Activated naive CD8-positive, alpha-beta T cell treated with anti-CD3 and anti-CD28 coated beads, Interleukin-2, amount 50 U/mL, for 24 hours (primary cell): ENCODE data around the gene VEGFA.

Source experiments
- ATAC-seq: fragments of 150-1000 bp; cut with Tn5 transposase; one replicate; pipeline ENCODE4 v1.10.0; 2021
- DNase-seq: peaks from one replicate; pipeline ENCODE4 v3.0.0; 2021
- H3K27ac Mint-ChIP-seq: one replicate; pipeline ENCODE4 v1.8.0; 2021; ENCODE audit warnings: mild to moderate bottlenecking, mixed read lengths
- H3K27me3 Mint-ChIP-seq: one replicate; pipeline ENCODE4 v1.8.0; 2021; ENCODE audit warnings: mixed read lengths
- H3K36me3 Mint-ChIP-seq: one replicate; pipeline ENCODE4 v1.8.0; 2021; ENCODE audit warnings: low read depth, mixed read lengths
- H3K4me1 Mint-ChIP-seq: one replicate; pipeline ENCODE4 v1.8.0; 2021; ENCODE audit warnings: mixed read lengths
- H3K4me3 Mint-ChIP-seq: one replicate; pipeline ENCODE4 v1.8.0; 2021; ENCODE audit warnings: mild to moderate bottlenecking, moderate library complexity, mixed read lengths
- H3K9me3 Mint-ChIP-seq: one replicate; pipeline ENCODE4 v1.8.0; 2021; ENCODE audit warnings: mixed read lengths

The VEGFA gene

GRCh38 chr6:43760210-43761168 lies 9.5 kb upstream of the VEGFA start:
- no peak overlapping the region for H3K27ac Mint-ChIP-seq

GRCh38 chr6:43761666-43762409 lies 8.2 kb upstream of the VEGFA start:
- Mint-ChIP-seq H3K36me3 (no peaks in the 10 kb centered on the region), H3K27ac (no peak overlapping the region), H3K4me1 (peaks cover 14% of the 10 kb centered on the region), H3K27me3 (peaks cover 2% of the 10 kb centered on the region), H3K9me3 (no peaks in the 10 kb centered on the region), H3K4me3 (no peak overlapping the region)
- DNase-seq (no peak), ATAC-seq (no peak)

More at GRCh38 chr6:43760210-43761168, 9.5 kb upstream of the VEGFA start:
- no peak for ATAC-seq
- Mint-ChIP-seq H3K27me3 (peaks cover 2% of the 10 kb centered on the region), H3K4me1 (peaks cover 14% of the 10 kb centered on the region), H3K9me3 (no peaks in the 10 kb centered on the region), H3K4me3 (no peak overlapping the region), H3K36me3 (no peaks in the 10 kb centered on the region)
- no peak for DNase-seq

- Mint-ChIP-seq H3K9me3 (no peaks in the 10 kb centered on the region), H3K4me3 (no peak overlapping the region), H3K27me3 (peaks cover 2% of the 10 kb centered on the region), H3K36me3 (no peaks in the 10 kb centered on the region), H3K27ac (no peak overlapping the region), H3K4me1 (peaks cover 14% of the 10 kb centered on the region)
- DNase-seq = no peak
- no peak for ATAC-seq
Measured at GRCh38 chr6:43762410-43762768, 7.6 kb upstream of the VEGFA start.

- H3K36me3 Mint-ChIP-seq = no peaks in the 10 kb centered on the region
- H3K9me3 Mint-ChIP-seq = no peaks in the 10 kb centered on the region
- DNase-seq = no peak
- peaks cover 2% of the 10 kb centered on the region for H3K27me3 Mint-ChIP-seq
- no peak for ATAC-seq
- peaks cover 14% of the 10 kb centered on the region for H3K4me1 Mint-ChIP-seq
- H3K27ac Mint-ChIP-seq = no peak overlapping the region
- no peak overlapping the region for H3K4me3 Mint-ChIP-seq
Measured at GRCh38 chr6:43762966-43763695, 6.9 kb upstream of the VEGFA start.

GRCh38 chr6:43763812-43764522 lies 6.0 kb upstream of the VEGFA start:
- H3K4me1 Mint-ChIP-seq = peaks cover 14% of the 10 kb centered on the region
- DNase-seq (no peak), ATAC-seq (no peak)
- H3K9me3 Mint-ChIP-seq = no peaks in the 10 kb centered on the region
- H3K36me3 Mint-ChIP-seq = no peaks in the 10 kb centered on the region
- no peak overlapping the region for H3K27ac Mint-ChIP-seq
- peaks cover 2% of the 10 kb centered on the region for H3K27me3 Mint-ChIP-seq
- H3K4me3 Mint-ChIP-seq = no peak overlapping the region

GRCh38 chr6:43764772-43765171 lies 5.2 kb upstream of the VEGFA start:
- Mint-ChIP-seq H3K9me3 (no peaks in the 10 kb centered on the region), H3K36me3 (no peaks in the 10 kb centered on the region), H3K4me3 (no peak overlapping the region), H3K27ac (no peak overlapping the region), H3K4me1 (peaks cover 18% of the 10 kb centered on the region), H3K27me3 (no peaks in the 10 kb centered on the region)
- DNase-seq (no peak), ATAC-seq (no peak)

GRCh38 chr6:43765776-43766499 lies 4.1 kb upstream of the VEGFA start:
- Mint-ChIP-seq H3K4me3 (no peak overlapping the region), H3K9me3 (no peaks in the 10 kb centered on the region), H3K27ac (no peak overlapping the region), H3K36me3 (no peaks in the 10 kb centered on the region), H3K4me1 (peaks cover 16% of the 10 kb centered on the region), H3K27me3 (no peaks in the 10 kb centered on the region)
- DNase-seq (no peak), ATAC-seq (no peak)

GRCh38 chr6:43766500-43766853 lies 3.5 kb upstream of the VEGFA start:
- Mint-ChIP-seq H3K9me3 (no peaks in the 10 kb centered on the region), H3K4me1 (peaks cover 16% of the 10 kb centered on the region), H3K27me3 (no peaks in the 10 kb centered on the region)

GRCh38 chr6:43766964-43767461 lies 3.0 kb upstream of the VEGFA start:
- Mint-ChIP-seq H3K9me3 (no peaks in the 10 kb centered on the region), H3K4me3 (no peak overlapping the region), H3K4me1 (peaks cover 16% of the 10 kb centered on the region), H3K27ac (no peak overlapping the region), H3K36me3 (peaks cover under 1% of the 10 kb centered on the region), H3K27me3 (no peaks in the 10 kb centered on the region)
- no peak for DNase-seq
- ATAC-seq = no peak

More at GRCh38 chr6:43766500-43766853, 3.5 kb upstream of the VEGFA start:
- H3K36me3 Mint-ChIP-seq = no peaks in the 10 kb centered on the region
- H3K27ac Mint-ChIP-seq = no peak overlapping the region
- no peak for DNase-seq
- H3K4me3 Mint-ChIP-seq = no peak overlapping the region
- no peak for ATAC-seq

- Mint-ChIP-seq H3K36me3 (peaks cover 3% of the 10 kb centered on the region), H3K4me3 (no peak overlapping the region), H3K9me3 (no peaks in the 10 kb centered on the region), H3K4me1 (peaks cover 23% of the 10 kb centered on the region), H3K27ac (no peak overlapping the region), H3K27me3 (no peaks in the 10 kb centered on the region)
- DNase-seq = no peak
- no peak for ATAC-seq
Measured at GRCh38 chr6:43767553-43768505, 2.2 kb upstream of the VEGFA start.

- Mint-ChIP-seq H3K9me3 (no peaks in the 10 kb centered on the region), H3K4me3 (no peak overlapping the region), H3K4me1 (peaks cover 27% of the 10 kb centered on the region), H3K36me3 (peaks cover 7% of the 10 kb centered on the region), H3K27me3 (peaks cover 5% of the 10 kb centered on the region), H3K27ac (no peak overlapping the region)
- no peak for DNase-seq
- no peak for ATAC-seq
Measured at GRCh38 chr6:43768506-43768860, 1.5 kb upstream of the VEGFA start.

- H3K36me3 Mint-ChIP-seq = peaks cover 7% of the 10 kb centered on the region
- H3K27ac Mint-ChIP-seq = peak overlapping the region; percentile 84
- DNase-seq (no peak), ATAC-seq (no peak)
- peaks cover 27% of the 10 kb centered on the region for H3K4me1 Mint-ChIP-seq
- no peaks in the 10 kb centered on the region for H3K9me3 Mint-ChIP-seq
- peak overlapping the region; percentile 94 for H3K4me3 Mint-ChIP-seq
- peaks cover 5% of the 10 kb centered on the region for H3K27me3 Mint-ChIP-seq
Measured at GRCh38 chr6:43768983-43769525, 957 bp upstream of the VEGFA start.
